HepG2 (cell line): Measurements from ENCODE around the gene ASGR1. TPM values are rescaled to one million over a fixed set of nuclear protein-coding genes. Genes with fewer than 3 reads are reported as not detected.
A peak's percentile ranks its signal among the peaks of the same experiment; 100 is the strongest.

Experiments used
- AGO2 ChIP-seq: fragments of 200-400 bp; formaldehyde crosslinking; optimal IDR thresholded peaks from 2 replicates; pipeline ENCODE3; 2017; ENCODE audit warnings: mild to moderate bottlenecking, low read depth, low read length, moderate library complexity
- ARNTL ChIP-seq: sonication (generic); formaldehyde crosslinking; IDR thresholded peaks from 2 replicates; pipeline ENCODE4 v1.4.0; 2020; ENCODE audit warnings: mild to moderate bottlenecking, missing genetic modification reagents
- ATF7 ChIP-seq, 2 experiments: fragments of 450-650 bp in 1 of 2; sonication (generic) in 1 of 2; formaldehyde crosslinking in 1 of 2; IDR thresholded peaks; 2 replicates each; pipeline versions ENCODE4 v1.4.0 to v1.6.1; 2016 to 2020; ENCODE audit warnings: antibody characterized with exemption in 1 of 2, mild to moderate bottlenecking in 1 of 2, missing genetic modification reagents in 1 of 2
- CCAR2 ChIP-seq: fragments of 200-400 bp; formaldehyde crosslinking; optimal IDR thresholded peaks from 2 replicates; pipeline ENCODE3; 2018; ENCODE audit warnings: low read depth, mild to moderate bottlenecking, low read length, moderate library complexity
- CREB1 ChIP-seq, 2 experiments: fragments of 450-650 bp in 1 of 2; IDR thresholded peaks; 2 replicates each; pipeline ENCODE4 v1.6.1; 2016 to 2017; ENCODE audit warnings: control low read depth in 1 of 2, mild to moderate bottlenecking in 1 of 2, missing compliant biosample characterization in 1 of 2, missing genetic modification characterization in 1 of 2
- HNRNPLL ChIP-seq: fragments of 200-400 bp; formaldehyde crosslinking; IDR thresholded peaks from 2 replicates; pipeline ENCODE4 v1.6.1; 2017; ENCODE audit warnings: mild to moderate bottlenecking, low read depth, low read length; ENCODE audit not compliant: poor library complexity, severe bottlenecking
- IKZF1 ChIP-seq: fragments of 450-650 bp; IDR thresholded peaks from 2 replicates; pipeline ENCODE4 v1.7.1; 2016
- RAD21 ChIP-seq: fragments of 450-650 bp; formaldehyde crosslinking; IDR thresholded peaks from 2 replicates; pipeline ENCODE4 v1.5.0; 2020; ENCODE audit warnings: mild to moderate bottlenecking
- TARDBP ChIP-seq: sonication (generic); formaldehyde crosslinking; IDR thresholded peaks from 2 replicates; pipeline ENCODE4 v1.8.0; 2022; ENCODE audit warnings: mild to moderate bottlenecking, missing genetic modification reagents
- ZFP62 ChIP-seq: sonication (generic); formaldehyde crosslinking; IDR thresholded peaks from 2 replicates; pipeline ENCODE4 v1.4.0; 2020; ENCODE audit warnings: missing genetic modification reagents
- ZNF256 ChIP-seq: sonication (generic); formaldehyde crosslinking; conservative IDR thresholded peaks from 2 replicates; pipeline ENCODE4 v1.4.0; 2020; ENCODE audit warnings: missing genetic modification reagents
- ZNF33B ChIP-seq: sonication (generic); formaldehyde crosslinking; IDR thresholded peaks from 2 replicates; pipeline ENCODE4 v1.5.1; 2020; ENCODE audit warnings: mild to moderate bottlenecking, missing genetic modification reagents
- ZNF350 ChIP-seq: sonication (generic); formaldehyde crosslinking; IDR thresholded peaks from 2 replicates; pipeline ENCODE4 v1.4.0; 2020; ENCODE audit warnings: mild to moderate bottlenecking, low read depth, missing genetic modification reagents, borderline replicate concordance
- ZNF431 ChIP-seq: sonication (generic); formaldehyde crosslinking; IDR thresholded peaks from 2 replicates; pipeline ENCODE4 v1.9.0; 2022; ENCODE audit warnings: missing genetic modification reagents, low read depth, mild to moderate bottlenecking, borderline replicate concordance
- ZNF556 ChIP-seq: sonication (generic); formaldehyde crosslinking; IDR thresholded peaks from 2 replicates; pipeline ENCODE4 v1.4.0; 2020; ENCODE audit warnings: mild to moderate bottlenecking, missing genetic modification reagents, borderline replicate concordance
- ZNF616 ChIP-seq: sonication (generic); formaldehyde crosslinking; IDR thresholded peaks from 2 replicates; pipeline ENCODE4 v1.5.0; 2020; ENCODE audit warnings: low read depth, mild to moderate bottlenecking, missing genetic modification reagents
- ZNF660 ChIP-seq: sonication (generic); formaldehyde crosslinking; IDR thresholded peaks from 2 replicates; pipeline ENCODE4 v1.5.1; 2020; ENCODE audit warnings: mild to moderate bottlenecking, low read depth, missing genetic modification reagents, borderline replicate concordance
- polyA plus RNA-seq, 8 experiments: library from polyadenylated mRNA; depleted of rRNA in 3 of 8; stranded (reverse) in 7 of 8; unstranded in 1 of 8; fragments of >200 nt; fragmentation: Illumina TruSeq in 4 of 8; extraction: Trizol in 4 of 8; gene quantifications; 2 replicates each; pipeline versions ENCODE4 v1.2.1 to v1.2.3, GENCODE V29; 2011 to 2016; ENCODE audit warnings: low read depth in 4 of 8, missing spikeins in 1 of 8, mixed read lengths in 1 of 8; ENCODE audit not compliant: insufficient read depth in 1 of 8
- total RNA-seq, 5 experiments: library from RNA; depleted of rRNA; stranded (reverse); fragments of >200 nt; fragmentation: Illumina TruSeq; extraction: Trizol; gene quantifications; 2 replicates each; pipeline ENCODE4 v1.2.3, GENCODE V29; 2016; ENCODE audit warnings: low read depth in 1 of 5
- TF ChIP-seq, protein P1 (sequence below): sonication (generic); formaldehyde crosslinking; IDR thresholded peaks from 2 replicates; pipeline ENCODE4 v1.5.0; 2020; ENCODE audit warnings: mild to moderate bottlenecking, missing genetic modification reagents, borderline replicate concordance
- TF ChIP-seq, protein P2 (sequence below): sonication (generic); formaldehyde crosslinking; IDR thresholded peaks from 2 replicates; pipeline ENCODE4 v1.5.0; 2020; ENCODE audit warnings: missing genetic modification reagents
- TF ChIP-seq, protein P3 (sequence below): sonication (generic); formaldehyde crosslinking; IDR thresholded peaks from 2 replicates; pipeline ENCODE4 v1.5.0; 2020; ENCODE audit warnings: missing genetic modification reagents
- TF ChIP-seq, protein P4 (sequence below): sonication (generic); formaldehyde crosslinking; IDR thresholded peaks from 2 replicates; pipeline ENCODE4 v1.5.1; 2020; ENCODE audit warnings: missing genetic modification reagents, mild to moderate bottlenecking, borderline replicate concordance

Gene ASGR1
- total and polyA plus RNA-seq, 2 of the 13 experiments (the other 11 are each of a cell fraction or from before 2014, with no cell fraction given) = 353 to 796 TPM

DNA sequence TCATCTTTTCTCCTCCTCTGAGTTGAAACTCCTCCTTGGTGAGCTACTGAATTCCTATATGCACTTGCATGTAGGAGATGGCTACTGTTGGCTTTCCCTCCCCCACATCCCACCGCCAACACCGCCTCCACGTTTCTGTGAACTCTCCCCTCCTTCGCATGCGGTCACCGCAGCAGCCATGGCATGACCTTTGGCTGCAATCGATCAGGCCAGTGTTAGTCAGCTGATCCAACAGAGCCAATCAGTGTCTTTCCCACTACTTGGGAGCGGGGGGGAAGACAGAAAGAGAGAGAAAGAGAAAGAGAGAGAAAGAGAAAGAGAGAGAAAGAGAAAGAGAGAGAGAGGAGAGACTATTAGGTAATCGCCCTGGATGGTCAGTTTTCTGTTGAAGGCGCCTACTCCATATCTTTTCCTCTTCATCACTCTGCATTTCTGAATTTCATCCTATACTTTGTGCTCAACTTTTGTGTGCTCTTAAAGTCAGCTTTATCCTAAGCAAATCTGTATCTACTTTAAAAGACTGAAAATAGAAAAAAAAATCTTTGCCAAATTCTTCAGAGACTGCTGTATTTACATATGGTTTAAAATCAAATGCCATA lies 22.7 kb downstream of the ASGR1 start (continued):
- TF ChIP-seq, protein P1, sequence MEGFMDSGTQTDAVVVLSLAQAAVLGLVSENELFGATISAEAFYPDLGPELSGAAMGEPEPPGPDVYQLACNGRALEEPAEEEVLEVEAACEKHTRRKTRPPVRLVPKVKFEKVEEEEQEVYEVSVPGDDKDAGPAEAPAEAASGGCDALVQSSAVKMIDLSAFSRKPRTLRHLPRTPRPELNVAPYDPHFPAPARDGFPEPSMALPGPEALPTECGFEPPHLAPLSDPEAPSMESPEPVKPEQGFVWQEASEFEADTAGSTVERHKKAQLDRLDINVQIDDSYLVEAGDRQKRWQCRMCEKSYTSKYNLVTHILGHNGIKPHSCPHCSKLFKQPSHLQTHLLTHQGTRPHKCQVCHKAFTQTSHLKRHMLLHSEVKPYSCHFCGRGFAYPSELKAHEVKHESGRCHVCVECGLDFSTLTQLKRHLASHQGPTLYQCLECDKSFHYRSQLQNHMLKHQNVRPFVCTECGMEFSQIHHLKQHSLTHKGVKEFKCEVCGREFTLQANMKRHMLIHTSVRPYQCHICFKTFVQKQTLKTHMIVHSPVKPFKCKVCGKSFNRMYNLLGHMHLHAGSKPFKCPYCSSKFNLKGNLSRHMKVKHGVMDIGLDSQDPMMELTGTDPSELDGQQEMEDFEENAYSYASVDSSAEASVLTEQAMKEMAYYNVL = peak; percentile 100
- peak; percentile 89; the same call in 1 of the 2 replicates for TF ChIP-seq ZNF556 (CRISPR knock-in tag)
- TF ChIP-seq CCAR2 = no peak
- TF ChIP-seq, protein P2, sequence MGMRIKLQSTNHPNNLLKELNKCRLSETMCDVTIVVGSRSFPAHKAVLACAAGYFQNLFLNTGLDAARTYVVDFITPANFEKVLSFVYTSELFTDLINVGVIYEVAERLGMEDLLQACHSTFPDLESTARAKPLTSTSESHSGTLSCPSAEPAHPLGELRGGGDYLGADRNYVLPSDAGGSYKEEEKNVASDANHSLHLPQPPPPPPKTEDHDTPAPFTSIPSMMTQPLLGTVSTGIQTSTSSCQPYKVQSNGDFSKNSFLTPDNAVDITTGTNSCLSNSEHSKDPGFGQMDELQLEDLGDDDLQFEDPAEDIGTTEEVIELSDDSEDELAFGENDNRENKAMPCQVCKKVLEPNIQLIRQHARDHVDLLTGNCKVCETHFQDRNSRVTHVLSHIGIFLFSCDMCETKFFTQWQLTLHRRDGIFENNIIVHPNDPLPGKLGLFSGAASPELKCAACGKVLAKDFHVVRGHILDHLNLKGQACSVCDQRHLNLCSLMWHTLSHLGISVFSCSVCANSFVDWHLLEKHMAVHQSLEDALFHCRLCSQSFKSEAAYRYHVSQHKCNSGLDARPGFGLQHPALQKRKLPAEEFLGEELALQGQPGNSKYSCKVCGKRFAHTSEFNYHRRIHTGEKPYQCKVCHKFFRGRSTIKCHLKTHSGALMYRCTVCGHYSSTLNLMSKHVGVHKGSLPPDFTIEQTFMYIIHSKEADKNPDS (CRISPR knock-in tag) = peak; percentile 73; the same call in 1 of the 2 replicates
- TF ChIP-seq ARNTL (CRISPR knock-in tag) = peak; percentile 95
- 0 out of 2 replicates have a peak, but pooled peaks have one; percentile 31 for TF ChIP-seq CREB1 (IDR thresholded peaks at IDR 0.05)
- peak; percentile 70 for TF ChIP-seq CREB1 (CRISPR knock-in tag; IDR thresholded peaks at IDR 0.05)
- no peak for TF ChIP-seq AGO2
- 0 out of 2 replicates have a peak, but pooled peaks have one; percentile 32 for TF ChIP-seq RAD21 (CRISPR knock-in tag)
- TF ChIP-seq HNRNPLL = no peak
- TF ChIP-seq ZNF350 (CRISPR knock-in tag) = peak; percentile 81
- no peak for TF ChIP-seq ZNF660 (CRISPR knock-in tag)
- peak; percentile 90 for TF ChIP-seq ZNF431 (CRISPR knock-in tag)
- TF ChIP-seq ATF7 (IDR thresholded peaks at IDR 0.05) = peak; percentile 73
- TF ChIP-seq ATF7 (CRISPR knock-in tag; IDR thresholded peaks at IDR 0.05) = peak; percentile 90
- TF ChIP-seq ZNF616 (CRISPR knock-in tag) = peak; percentile 90
- TF ChIP-seq TARDBP = peak; percentile 94
- TF ChIP-seq ZNF33B (CRISPR knock-in tag) = peak; percentile 89; the same call in 1 of the 2 replicates
- peak; percentile 87; the same call in 1 of the 2 replicates for TF ChIP-seq ZNF256 (CRISPR knock-in tag)
- TF ChIP-seq, protein P3, sequence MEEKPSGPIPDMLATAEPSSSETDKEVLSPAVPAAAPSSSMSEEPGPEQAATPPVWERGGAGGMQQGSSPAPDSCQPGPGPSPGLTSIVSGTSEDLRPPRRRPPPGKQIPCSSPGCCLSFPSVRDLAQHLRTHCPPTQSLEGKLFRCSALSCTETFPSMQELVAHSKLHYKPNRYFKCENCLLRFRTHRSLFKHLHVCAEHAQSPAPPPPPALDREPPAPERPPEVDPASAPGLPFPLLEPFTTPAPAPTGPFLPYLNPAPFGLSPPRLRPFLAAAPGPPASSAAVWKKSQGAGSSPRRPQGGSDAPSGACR (CRISPR knock-in tag) = no peak
- TF ChIP-seq, protein P4, sequence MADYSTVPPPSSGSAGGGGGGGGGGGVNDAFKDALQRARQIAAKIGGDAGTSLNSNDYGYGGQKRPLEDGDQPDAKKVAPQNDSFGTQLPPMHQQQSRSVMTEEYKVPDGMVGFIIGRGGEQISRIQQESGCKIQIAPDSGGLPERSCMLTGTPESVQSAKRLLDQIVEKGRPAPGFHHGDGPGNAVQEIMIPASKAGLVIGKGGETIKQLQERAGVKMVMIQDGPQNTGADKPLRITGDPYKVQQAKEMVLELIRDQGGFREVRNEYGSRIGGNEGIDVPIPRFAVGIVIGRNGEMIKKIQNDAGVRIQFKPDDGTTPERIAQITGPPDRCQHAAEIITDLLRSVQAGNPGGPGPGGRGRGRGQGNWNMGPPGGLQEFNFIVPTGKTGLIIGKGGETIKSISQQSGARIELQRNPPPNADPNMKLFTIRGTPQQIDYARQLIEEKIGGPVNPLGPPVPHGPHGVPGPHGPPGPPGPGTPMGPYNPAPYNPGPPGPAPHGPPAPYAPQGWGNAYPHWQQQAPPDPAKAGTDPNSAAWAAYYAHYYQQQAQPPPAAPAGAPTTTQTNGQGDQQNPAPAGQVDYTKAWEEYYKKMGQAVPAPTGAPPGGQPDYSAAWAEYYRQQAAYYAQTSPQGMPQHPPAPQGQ (CRISPR knock-in tag) = no peak
- TF ChIP-seq IKZF1 = no peak
- no peak for TF ChIP-seq ZFP62 (CRISPR knock-in tag)
